ENCODE results near the gene PCK1. TPM values are rescaled to one million over a fixed set of nuclear protein-coding genes. Genes with fewer than 3 reads are reported as not detected.

PCK1 gene
- total RNA-seq, result not detected in 2 replicates

GRCh38 chr20:57560554-57561355, at the start of gene PCK1:
TSS of gene PCK1 (plus strand) at chr20:57561110. CDS start at chr20:57561412, 302 bp downstream.

DNA sequence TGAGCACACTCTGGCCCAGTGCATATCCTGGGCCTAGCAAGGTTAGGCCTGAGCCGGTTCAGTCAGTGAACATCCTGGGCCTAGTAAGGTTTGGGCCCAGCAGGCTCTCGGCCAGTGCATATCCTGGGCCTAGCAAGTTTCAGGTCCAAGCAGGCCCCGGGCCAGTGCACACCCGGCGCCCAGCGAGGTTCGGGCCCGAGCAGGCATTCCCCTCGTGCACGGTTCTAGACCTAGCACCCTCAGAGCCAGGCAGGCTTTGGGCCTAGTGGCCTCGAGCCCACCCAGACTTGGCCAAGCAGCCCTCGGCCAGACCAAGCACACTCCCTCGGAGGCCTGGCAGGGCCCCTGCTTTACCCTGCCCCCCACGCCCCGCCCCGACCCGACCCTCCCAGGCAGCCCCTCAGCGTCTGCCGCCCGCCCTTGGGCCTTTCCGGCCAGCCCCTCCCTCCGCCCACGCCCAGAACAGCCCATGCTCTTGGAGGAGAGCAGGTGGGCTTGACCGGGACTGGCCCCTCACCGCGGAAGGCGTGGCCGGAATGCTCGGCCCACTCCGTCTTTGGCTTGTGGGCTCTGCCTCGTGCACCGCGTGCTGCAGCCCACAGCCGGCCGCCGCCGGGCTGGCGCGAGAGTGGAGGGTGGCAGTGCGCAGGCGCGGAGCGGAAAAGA, 36.3 kb upstream of the PCK1 start, which contains the start of gene CTCFL:
Gene CTCFL, minus strand, starts transcription at position 630 of the 666 bp plus-strand sequence. CDS start 935 bp downstream, outside the sequence.

Other genes starting within 250 kb of the PCK1 start
- not detected in 2 replicates for gene SPO11, start 231.3 kb upstream of the PCK1 start, total RNA-seq
- 25.6 and 41.4 TPM in 2 replicates for gene RAE1, start 209.9 kb upstream of the PCK1 start, total RNA-seq
- 39.8 and 40.9 TPM in 2 replicates for gene RBM38, start 169.7 kb upstream of the PCK1 start, total RNA-seq
- under 0.01 TPM in 1 of 2 replicates, not detected in the other for gene CTCFL, start 36.0 kb upstream of the PCK1 start, total RNA-seq
- gene ZBP1, start 59.3 kb downstream of the PCK1 start, total RNA-seq, result not detected in 2 replicates
- gene PMEPA1, start 148.9 kb downstream of the PCK1 start, total RNA-seq, result 74.0 and 109 TPM in 2 replicates

Measured in mesangial cell (primary cell).